Liver (tissue), 9 donors: ENCODE results near the gene CYTH2. TPM values are rescaled to one million over a fixed set of nuclear protein-coding genes. Genes with fewer than 3 reads are reported as not detected.
A peak's percentile ranks its signal among the peaks of the same experiment; 100 is the strongest.

ENCODE experiments used
- DNase-seq: peaks from one replicate; pipeline ENCODE4 v3.0.0-alpha.2; 2017; ENCODE audit warnings: low spot score
- H3K27ac ChIP-seq, 2 donors: one replicate each; pipeline ENCODE4 v1.7.0; 2013; ENCODE audit warnings: inconsistent platforms in 2 of 2, low read length in 2 of 2, control low read depth in 1 of 2, low read depth in 1 of 2, mild to moderate bottlenecking in 1 of 2
- H3K27me3 ChIP-seq, 4 donors: one replicate each; pipeline versions ENCODE4 v1.6.1 to v1.7.0; 2013; ENCODE audit warnings: low read length in 3 of 4, inconsistent platforms in 1 of 4, mild to moderate bottlenecking in 1 of 4, moderate library complexity in 1 of 4; ENCODE audit not compliant: control insufficient read depth in 4 of 4, insufficient read depth in 4 of 4
- H3K36me3 ChIP-seq, 4 donors: one replicate each; pipeline versions ENCODE4 v1.6.1 to v1.7.0; 2013; ENCODE audit warnings: low read length in 3 of 4, mild to moderate bottlenecking in 3 of 4, low read depth in 1 of 4, moderate library complexity in 1 of 4; ENCODE audit not compliant: control insufficient read depth in 4 of 4, insufficient read depth in 3 of 4
- H3K4me1 ChIP-seq, 4 donors: one replicate each; pipeline versions ENCODE4 v1.6.1 to v1.7.0; 2013; ENCODE audit warnings: low read length in 3 of 4, mild to moderate bottlenecking in 3 of 4, moderate library complexity in 1 of 4; ENCODE audit not compliant: control insufficient read depth in 4 of 4, insufficient read depth in 4 of 4
- H3K4me3 ChIP-seq, 3 donors: one replicate each; pipeline versions ENCODE4 v1.6.1 to v1.7.0; 2013; ENCODE audit warnings: low read length in 3 of 3, control low read depth in 1 of 3, low read depth in 1 of 3, mild to moderate bottlenecking in 1 of 3
- H3K9ac ChIP-seq, 2 donors: one replicate each; pipeline ENCODE4 v1.7.0; 2013; ENCODE audit warnings: low read length in 2 of 2, mild to moderate bottlenecking in 2 of 2, moderate library complexity in 2 of 2, control low read depth in 1 of 2, low read depth in 1 of 2
- H3K9me3 ChIP-seq, 4 donors: one replicate each; pipeline versions ENCODE4 v1.6.1 to v1.7.0; 2013; ENCODE audit warnings: low read length in 3 of 4; ENCODE audit not compliant: control insufficient read depth in 4 of 4
- ATF3 ChIP-seq: IDR thresholded peaks from 2 replicates; pipeline ENCODE4 v1.6.1; 2016; ENCODE audit warnings: antibody characterized with exemption
- EGR1 ChIP-seq, 2 donors: IDR thresholded peaks; 2 replicates each; pipeline ENCODE4 v1.6.1; 2016 to 2018; ENCODE audit warnings: antibody characterized with exemption in 2 of 2, low read depth in 2 of 2
- FOXA1 ChIP-seq: IDR thresholded peaks from 2 replicates; pipeline ENCODE4 v1.6.1; 2016; ENCODE audit warnings: antibody characterized with exemption
- GABPA ChIP-seq, 2 donors: IDR thresholded peaks in 1 of 2; conservative IDR thresholded peaks in 1 of 2; 2 replicates each; pipeline ENCODE4 v1.6.1; 2016; ENCODE audit warnings: antibody characterized with exemption in 2 of 2, mild to moderate bottlenecking in 1 of 2, moderate library complexity in 1 of 2
- HNF4G ChIP-seq: IDR thresholded peaks from 2 replicates; pipeline ENCODE4 v1.6.1; 2016; ENCODE audit warnings: antibody characterized with exemption
- RAD21 ChIP-seq, 2 donors: IDR thresholded peaks; 2 replicates each; pipeline ENCODE4 v1.6.1; 2016; ENCODE audit warnings: antibody characterized with exemption in 2 of 2, mild to moderate bottlenecking in 2 of 2
- REST ChIP-seq: IDR thresholded peaks from 2 replicates; pipeline ENCODE4 v1.6.1; 2016; ENCODE audit warnings: antibody characterized with exemption, mild to moderate bottlenecking
- RXRA ChIP-seq, 2 donors: IDR thresholded peaks; 2 replicates each; pipeline ENCODE4 v1.6.1; 2017 to 2018; ENCODE audit warnings: antibody characterized with exemption in 2 of 2, mild to moderate bottlenecking in 1 of 2
- SP1 ChIP-seq: IDR thresholded peaks from 2 replicates; pipeline ENCODE4 v1.6.1; 2018; ENCODE audit warnings: antibody characterized with exemption, mild to moderate bottlenecking
- YY1 ChIP-seq: IDR thresholded peaks from 2 replicates; pipeline ENCODE4 v1.6.1; 2016; ENCODE audit warnings: antibody characterized with exemption, mild to moderate bottlenecking
- WGBS: extraction: QIAGEN DNeasy Blood & Tissue Kit; methylation state at CpG from one replicate; pipeline ENCODE4 v1.1.7; 2013; 5-methylcytosine and 5-hydroxymethylcytosine counted together
- polyA plus RNA-seq, 2 donors: library from polyadenylated mRNA; stranded (reverse) in 1 of 2; unstranded in 1 of 2; fragments of 200-250 nt in 1 of 2; fragments of >200 nt in 1 of 2; fragmentation: Nextera tagmentation in 1 of 2; extraction: Ambion mirVana in 1 of 2; gene quantifications; one replicate each; pipeline versions ENCODE4 v1.2.1 to v1.2.3, GENCODE V29; 2013 to 2015
- total RNA-seq, 2 donors: library from RNA; depleted of rRNA; stranded (reverse); fragments of >200 nt; gene quantifications; one replicate each; pipeline ENCODE4 v1.2.3, GENCODE V29; 2014
- TF ChIP-seq, protein P1 (sequence below): fragments of 150-350 bp; IDR thresholded peaks from 2 replicates; pipeline ENCODE4 v1.5.1; 2017; ENCODE audit warnings: improper control_type of control experiment, low read depth, low read length; ENCODE audit not compliant: missing input control
- donor health status: healthy.
- donor health status: healthy.
- donor health status: healthy.
- donor health status: healthy.
- donor health status: healthy.

Gene CYTH2
- total and polyA plus RNA-seq, 4 donors: 13.0 to 16.9 (median 13.2) TPM

GRCh38 chr19:48491793-48492123, 22.6 kb downstream of the CYTH2 start:
- no peak overlapping the region for H3K9ac ChIP-seq
- peaks cover 0 to 2% (median 0%) of the 10 kb centered on the region in 4 donors for H3K4me1 ChIP-seq
- DNase-seq: no peak
- peaks cover 0 to 2% (median 0%) of the 10 kb centered on the region in 4 donors for H3K27me3 ChIP-seq
- 26% methylated on average over 10 of the region's 10 CpGs for WGBS
- TF ChIP-seq RXRA (IDR thresholded peaks at IDR 0.05) (no peak), ATF3 (no peak), FOXA1 (no peak), REST (no peak), SP1 (no peak), EGR1 (IDR thresholded peaks at IDR 0.05; ENCODE audit: low read depth in 2 of 2) (no peak), YY1 (no peak), RAD21 (IDR thresholded peaks at IDR 0.05) (no peak)
- no peak overlapping the region for H3K4me3 ChIP-seq
- H3K36me3 ChIP-seq: no peaks in the 10 kb centered on the region
- no peaks in the 10 kb centered on the region for H3K9me3 ChIP-seq
- no peak overlapping the region for H3K27ac ChIP-seq

DNA sequence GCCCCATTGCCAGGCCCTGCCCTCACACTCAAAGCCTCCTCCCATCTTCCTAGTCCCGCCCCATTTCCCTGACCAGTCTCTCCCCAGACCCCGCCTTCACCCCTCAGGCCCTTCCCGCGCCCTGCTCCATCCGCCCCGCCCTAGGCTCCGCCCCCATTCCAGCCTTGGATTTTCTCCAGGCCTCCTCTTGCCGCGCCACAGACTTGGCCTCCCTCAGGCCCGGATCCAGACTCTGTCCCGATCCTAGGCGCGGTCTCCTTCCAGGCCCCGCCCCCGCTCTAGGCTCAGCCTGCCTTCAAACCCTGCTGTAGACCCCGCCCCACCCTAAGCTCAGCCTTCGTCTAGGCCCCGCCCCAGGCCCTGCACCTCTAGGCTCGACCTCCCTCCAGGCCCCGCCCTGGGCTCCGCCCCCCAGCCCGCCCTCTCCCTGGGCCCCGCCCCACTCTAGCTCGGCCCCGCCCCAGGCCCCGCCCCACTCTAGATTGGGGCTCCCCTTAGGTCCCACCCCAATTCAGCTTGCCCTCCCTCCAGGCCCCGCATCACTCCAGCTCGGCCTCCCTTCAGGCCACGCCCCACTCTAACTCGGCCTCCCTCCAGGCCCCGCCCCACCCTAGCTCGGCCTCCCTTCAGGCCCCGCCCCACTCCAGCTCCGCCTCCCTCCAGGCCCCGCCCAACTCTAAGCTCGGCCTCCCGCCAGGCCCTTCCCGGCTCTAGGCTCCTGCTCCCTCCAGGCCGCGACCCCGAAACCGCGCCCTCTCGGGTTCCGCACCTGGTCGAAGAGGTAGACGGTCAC, 24.0 kb downstream of the CYTH2 start:
- H3K9ac ChIP-seq: no peak overlapping the region
- no peaks in the 10 kb centered on the region for H3K9me3 ChIP-seq
- WGBS: 7% methylated on average over 47 of the region's 47 CpGs
- DNase-seq: peak; percentile 94
- H3K36me3 ChIP-seq: no peaks in the 10 kb centered on the region
- TF ChIP-seq, protein P1, sequence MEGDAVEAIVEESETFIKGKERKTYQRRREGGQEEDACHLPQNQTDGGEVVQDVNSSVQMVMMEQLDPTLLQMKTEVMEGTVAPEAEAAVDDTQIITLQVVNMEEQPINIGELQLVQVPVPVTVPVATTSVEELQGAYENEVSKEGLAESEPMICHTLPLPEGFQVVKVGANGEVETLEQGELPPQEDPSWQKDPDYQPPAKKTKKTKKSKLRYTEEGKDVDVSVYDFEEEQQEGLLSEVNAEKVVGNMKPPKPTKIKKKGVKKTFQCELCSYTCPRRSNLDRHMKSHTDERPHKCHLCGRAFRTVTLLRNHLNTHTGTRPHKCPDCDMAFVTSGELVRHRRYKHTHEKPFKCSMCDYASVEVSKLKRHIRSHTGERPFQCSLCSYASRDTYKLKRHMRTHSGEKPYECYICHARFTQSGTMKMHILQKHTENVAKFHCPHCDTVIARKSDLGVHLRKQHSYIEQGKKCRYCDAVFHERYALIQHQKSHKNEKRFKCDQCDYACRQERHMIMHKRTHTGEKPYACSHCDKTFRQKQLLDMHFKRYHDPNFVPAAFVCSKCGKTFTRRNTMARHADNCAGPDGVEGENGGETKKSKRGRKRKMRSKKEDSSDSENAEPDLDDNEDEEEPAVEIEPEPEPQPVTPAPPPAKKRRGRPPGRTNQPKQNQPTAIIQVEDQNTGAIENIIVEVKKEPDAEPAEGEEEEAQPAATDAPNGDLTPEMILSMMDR: no peak
- TF ChIP-seq EGR1 (IDR thresholded peaks at IDR 0.05; ENCODE audit: low read depth in 2 of 2) (peak in 1 of 2 donors; percentile 19), GABPA (IDR thresholded peaks at IDR 0.05 in 1 of 2, conservative IDR thresholded peaks at IDR 0.05 in 1 of 2) (no peak), HNF4G (no peak), SP1 (peak; percentile 80)
- H3K4me1 ChIP-seq: peaks cover 0 to 2% (median 0%) of the 10 kb centered on the region in 4 donors
- peak overlapping the region in 2 of 3 donors; percentile 18 to 52 for H3K4me3 ChIP-seq
- peaks cover 0 to 2% (median 0%) of the 10 kb centered on the region in 4 donors for H3K27me3 ChIP-seq
- H3K27ac ChIP-seq: peak overlapping the region; percentile 10 to 46
